GM12874 (cell line): ENCODE data around the gene CAP2.

Source experiments
- TF ChIP-seq, protein P1 (sequence below): IDR thresholded peaks from 2 replicates; pipeline ENCODE4 v1.5.1; 2011; ENCODE audit warnings: low read depth, mild to moderate bottlenecking, control low read depth, low read length, moderate library complexity; ENCODE audit not compliant: insufficient read depth

The CAP2 gene

DNA sequence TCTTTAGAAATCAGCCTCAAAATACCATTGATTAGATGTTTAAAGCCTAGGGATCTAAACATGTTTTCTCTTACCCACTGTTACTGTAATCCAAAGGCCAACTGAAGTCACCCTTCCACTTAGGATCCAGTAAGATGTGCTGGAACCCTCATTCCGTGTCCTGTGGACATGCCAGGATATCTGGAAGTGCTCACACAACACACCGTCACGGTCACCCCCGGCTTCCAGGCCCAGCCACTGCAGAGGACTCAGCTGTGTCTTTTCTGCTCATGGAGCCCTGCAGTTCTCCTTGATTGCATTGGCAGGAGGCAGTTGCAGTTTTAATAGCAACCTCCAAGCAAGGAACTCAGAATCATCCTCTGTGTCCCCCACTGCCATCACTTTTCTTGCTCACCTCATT, 93.3 kb downstream of the CAP2 start:
- TF ChIP-seq, protein P1, sequence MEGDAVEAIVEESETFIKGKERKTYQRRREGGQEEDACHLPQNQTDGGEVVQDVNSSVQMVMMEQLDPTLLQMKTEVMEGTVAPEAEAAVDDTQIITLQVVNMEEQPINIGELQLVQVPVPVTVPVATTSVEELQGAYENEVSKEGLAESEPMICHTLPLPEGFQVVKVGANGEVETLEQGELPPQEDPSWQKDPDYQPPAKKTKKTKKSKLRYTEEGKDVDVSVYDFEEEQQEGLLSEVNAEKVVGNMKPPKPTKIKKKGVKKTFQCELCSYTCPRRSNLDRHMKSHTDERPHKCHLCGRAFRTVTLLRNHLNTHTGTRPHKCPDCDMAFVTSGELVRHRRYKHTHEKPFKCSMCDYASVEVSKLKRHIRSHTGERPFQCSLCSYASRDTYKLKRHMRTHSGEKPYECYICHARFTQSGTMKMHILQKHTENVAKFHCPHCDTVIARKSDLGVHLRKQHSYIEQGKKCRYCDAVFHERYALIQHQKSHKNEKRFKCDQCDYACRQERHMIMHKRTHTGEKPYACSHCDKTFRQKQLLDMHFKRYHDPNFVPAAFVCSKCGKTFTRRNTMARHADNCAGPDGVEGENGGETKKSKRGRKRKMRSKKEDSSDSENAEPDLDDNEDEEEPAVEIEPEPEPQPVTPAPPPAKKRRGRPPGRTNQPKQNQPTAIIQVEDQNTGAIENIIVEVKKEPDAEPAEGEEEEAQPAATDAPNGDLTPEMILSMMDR: no peak

DNA sequence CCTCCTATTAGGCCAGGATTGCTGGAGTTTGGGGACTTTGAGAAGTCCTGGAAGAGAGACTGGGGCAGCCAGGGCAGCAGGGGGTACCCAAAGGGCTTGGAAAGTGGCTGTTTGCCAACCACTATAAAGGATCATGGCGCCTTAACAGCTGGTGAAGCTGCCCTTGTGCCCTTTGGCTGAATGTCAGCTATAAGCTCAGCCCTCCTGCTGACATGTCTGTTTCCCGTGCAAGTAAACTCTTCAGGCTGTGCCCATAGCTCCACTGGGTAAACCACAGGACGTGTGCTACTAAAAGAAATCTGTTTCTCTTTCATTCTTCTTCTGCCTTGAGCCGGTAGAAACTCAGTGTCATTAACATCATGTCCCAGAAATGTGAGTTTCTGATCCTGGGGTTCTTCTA, 97.3 kb downstream of the CAP2 start:
- TF ChIP-seq, protein P1: no peak

DNA sequence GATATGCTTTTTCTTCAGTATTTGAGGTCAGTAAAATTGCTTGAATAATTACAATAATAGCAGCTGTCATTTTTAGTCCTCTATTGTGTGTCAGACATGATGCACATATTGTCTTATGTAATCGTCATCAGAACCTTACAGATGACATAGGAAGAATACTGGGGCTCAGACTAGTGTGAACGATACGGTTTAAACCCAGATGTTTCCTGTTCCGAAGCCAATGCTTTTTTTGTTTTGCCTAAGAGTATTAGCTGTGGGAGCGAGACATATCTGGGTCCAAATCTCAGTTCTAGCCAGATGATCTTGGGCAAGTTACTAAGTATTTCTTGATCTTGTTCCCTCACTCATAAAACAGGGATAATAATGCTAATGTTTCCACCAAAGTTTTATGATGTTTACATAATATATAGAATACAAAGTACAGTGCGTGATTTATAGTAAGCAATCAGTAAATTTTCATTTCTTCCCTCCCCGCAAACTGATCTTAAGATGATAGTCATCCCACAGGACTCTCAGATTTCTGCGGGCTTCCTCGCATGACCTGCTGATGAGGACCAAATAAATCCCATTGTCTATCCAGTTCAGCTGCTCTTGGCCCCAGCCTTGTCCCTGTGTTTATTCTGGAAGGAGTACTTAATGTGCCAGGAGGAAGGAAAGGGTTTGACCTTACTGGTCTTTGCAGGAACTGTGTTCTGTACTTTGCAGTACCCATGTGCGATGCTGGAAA, 98.2 kb downstream of the CAP2 start:
- TF ChIP-seq, protein P1: no peak

DNA sequence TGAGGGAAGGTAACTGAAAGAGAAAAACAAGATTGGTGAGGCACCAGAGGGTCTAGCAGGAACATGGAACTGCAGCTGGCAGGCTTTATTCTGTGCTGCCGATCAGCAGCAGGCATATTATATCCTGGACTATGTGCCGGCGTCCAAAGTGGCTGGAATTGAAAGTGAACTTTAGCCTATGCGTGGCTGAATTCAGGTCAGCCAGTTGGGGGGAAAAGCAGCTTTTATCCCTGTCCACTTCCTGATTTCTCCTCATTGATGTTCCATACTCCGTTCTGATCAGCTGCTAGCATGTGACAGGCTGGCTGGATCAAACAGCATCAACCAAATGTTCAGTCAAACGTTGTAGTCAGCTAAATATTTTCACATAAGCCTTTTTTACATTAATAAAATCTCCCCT, 99.0 kb downstream of the CAP2 start:
- TF ChIP-seq, protein P1: no peak

DNA sequence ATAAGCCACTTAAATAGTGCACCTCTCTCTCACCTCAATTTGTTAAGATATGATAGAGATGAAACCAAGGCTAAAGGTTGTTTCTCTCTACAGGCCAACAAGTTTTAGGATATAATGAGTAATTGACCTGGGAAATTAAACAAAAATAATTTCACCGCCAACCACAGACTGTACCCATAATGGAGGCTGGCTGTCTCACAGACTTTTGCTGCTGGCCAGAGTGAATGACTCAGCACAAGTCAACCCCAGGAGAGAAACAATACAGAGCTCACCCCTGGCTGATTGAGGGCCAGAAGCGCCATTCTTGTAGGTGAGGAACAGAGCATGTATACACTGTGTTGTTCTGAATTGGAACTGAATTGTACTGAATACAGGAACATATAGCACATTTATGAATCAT, 99.9 kb downstream of the CAP2 start:
- TF ChIP-seq, protein P1: no peak

DNA sequence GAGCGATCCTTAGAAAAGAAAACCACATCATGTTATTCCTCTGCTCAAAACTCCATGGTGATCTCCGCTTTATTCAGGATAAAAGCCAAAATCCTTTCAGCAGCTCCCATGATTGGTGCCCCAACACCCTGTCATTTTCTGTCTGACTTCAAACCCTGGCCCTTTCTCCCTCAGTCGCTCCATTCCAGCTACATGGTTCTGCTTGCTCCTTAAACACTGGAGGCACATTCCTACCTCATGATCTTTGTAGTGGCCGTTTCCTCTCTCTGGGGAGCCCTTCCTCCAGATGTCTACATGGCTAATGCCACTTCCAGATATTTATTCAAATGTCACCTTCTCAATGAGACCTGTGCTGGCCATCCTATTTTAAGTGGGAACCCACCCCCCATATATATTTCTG, 100.8 kb downstream of the CAP2 start:
- TF ChIP-seq, protein P1: no peak

DNA sequence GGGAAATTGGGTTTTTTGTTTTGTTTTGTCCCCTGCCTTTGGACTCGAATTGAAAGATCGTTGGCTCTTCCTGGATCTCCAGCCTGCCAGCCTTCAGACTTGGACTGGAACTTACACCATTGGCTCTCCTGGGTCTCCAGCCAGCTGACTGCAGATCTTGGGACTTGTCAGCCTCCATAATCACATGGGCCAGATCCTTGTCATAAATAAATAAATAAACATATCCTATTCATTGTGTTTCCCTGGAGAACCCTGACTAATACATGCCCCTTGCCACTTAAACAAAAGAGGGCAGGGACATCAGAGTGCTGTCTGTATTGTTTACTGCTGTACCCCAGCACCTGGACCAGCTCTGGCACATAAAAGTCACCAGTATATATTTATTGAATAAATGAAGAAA, 101.5 kb downstream of the CAP2 start:
- TF ChIP-seq, protein P1: no peak
